ENCODE measurements around the gene CLTB.
"Not testable (repeated sequence)": the region's sequence is repeated elsewhere in the genome, so short reads cannot be mapped to it uniquely, and the experiment has no call there.

The CLTB gene

DNA sequence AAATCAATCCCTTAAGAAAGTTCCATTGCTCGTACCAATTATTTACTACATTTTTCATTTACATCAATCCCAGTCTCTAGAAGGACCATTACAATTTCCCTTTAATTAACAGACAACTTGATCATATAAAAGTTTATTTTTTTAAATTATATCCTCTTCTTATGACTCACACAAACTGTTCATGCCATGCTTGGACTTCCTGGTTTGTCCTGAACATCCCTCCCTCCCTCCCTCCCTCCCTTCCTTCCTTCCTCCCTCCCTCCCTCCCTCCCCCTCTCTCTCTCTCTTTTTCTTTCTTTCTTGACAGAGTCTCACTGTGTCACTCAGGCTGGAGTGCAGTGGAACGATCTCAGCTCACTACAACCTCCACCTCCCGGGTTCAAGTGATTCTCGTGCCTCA lies 11.6 kb upstream of the CLTB start:
- no peak for DNase-seq (ENCODE audit: low spot score)

DNA sequence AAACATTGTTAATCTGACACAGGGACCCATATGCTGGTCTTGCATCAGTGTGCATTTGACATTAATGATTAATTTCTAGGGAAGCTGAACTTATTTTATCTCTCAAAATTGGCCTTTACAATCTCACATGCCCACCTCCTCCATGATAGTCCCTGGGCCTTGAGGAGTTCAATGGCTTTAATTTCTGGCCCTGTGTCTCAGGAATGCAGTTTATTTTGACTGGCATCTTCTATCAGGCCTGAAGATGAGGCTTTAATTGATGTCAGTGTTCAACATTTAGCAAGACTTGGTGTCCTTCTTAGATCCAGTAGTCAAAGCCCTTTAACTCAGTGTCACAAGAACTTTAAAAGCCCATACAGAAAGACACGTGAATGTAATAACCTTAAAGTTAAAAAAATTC lies 10.5 kb upstream of the CLTB start:
- DNase-seq (ENCODE audit: low spot score): no peak

DNA sequence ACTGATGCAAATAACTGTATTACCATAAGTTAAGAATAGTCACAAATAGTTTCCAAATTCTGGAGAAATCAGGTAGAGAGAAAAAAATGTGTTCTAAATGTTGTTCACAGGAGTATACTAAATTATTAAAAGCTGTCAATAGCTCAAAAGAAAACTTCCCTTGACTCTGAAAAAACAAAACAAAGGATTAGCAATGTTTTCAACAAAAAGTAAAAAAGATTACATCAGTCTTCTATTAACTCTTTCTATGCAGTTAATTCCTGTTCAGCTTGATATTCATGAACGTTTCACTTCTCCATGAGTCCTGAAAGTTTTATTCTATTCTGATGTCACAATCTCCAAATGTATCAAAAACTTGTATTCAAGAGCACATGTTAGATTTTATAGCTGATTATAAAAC lies 9.5 kb upstream of the CLTB start:
- DNase-seq (ENCODE audit: low spot score): no peak

DNA sequence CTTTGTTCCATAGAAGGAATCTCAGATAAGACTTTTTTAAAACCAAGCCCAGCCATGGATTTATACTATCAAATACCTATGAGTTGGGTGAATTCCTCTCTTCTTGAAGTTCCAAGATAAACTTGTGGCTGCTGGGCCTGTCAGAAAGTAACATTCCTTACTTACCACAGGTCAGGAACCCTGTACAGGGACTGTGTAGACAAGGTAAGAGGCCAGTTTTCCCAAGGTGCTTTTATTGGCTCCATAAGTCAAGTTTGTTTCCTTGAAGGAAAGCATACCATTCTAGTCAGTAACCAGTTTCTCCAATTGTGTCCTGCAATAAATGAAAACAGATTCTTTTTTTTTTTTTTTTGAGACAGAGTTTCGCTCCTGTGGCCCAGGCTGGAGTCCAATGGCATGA lies 8.8 kb upstream of the CLTB start:
- DNase-seq (ENCODE audit: low spot score): no peak

DNA sequence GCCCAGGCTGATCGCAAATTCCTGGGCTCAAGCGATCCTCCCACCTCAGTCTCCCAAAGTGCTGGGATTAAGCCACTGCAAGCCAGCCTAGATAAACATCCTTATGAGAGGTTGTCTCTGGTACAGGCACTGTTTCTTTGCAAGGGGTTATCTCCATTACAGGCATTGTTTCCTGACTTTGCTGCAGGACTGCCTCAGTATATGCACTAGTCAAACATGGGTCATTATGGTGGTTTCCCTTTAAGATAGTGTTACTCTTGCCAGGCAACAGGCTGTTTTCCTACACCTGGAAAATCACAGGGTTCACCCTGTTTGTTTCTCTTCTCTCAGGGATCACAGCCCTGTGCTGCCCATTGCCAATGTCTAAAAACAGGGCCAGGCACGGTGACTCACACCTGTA lies 7.8 kb upstream of the CLTB start:
- DNase-seq (ENCODE audit: low spot score): no peak

DNA sequence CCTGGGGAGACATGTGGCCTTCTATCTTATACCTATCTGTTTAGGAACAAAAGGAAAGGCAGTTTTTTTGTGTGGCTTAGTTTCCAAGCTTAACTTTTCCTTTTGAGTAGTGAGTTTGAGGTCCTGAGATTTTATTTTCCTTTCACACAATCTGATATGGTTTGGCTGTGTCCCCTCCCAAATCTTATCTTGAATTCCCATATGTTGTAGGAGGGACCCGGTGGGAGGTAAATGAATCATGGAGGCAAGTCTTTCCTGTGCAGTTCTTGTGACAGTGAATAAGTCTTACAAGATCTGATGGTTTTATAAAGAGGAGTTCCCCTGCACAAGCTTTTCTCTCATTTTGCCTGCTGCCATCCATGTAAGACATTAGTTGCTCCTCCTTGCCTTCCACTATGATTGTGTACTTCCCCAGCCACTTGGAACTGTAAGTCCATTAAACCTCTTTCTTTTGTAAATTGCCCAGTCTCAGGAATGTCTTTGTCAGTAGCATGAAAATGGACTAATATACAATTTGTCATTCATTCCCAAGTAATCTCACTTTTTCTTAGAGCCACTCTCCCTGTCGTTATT lies 4.7 kb upstream of the CLTB start:
- DNase-seq (ENCODE audit: low spot score): no peak

DNA sequence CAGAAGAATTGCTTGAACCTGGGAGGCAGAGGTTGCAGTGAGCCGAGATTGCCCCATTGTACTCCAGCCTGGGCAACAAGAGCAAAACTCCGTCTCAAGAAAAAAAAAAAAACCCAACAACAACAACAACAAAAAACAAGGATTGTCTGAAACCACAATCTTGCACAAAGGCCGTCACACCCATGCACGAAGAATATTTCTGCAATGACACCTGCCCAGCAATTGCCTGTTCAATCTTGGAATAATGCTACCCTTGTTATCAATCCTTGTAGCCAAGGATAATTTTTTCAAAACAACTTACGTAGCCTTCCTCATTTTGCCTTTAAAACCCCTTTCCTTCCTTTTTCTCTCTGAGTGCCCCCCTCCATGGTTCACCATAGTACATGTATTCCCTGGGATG lies 3.7 kb upstream of the CLTB start:
- DNase-seq (ENCODE audit: low spot score): no peak

DNA sequence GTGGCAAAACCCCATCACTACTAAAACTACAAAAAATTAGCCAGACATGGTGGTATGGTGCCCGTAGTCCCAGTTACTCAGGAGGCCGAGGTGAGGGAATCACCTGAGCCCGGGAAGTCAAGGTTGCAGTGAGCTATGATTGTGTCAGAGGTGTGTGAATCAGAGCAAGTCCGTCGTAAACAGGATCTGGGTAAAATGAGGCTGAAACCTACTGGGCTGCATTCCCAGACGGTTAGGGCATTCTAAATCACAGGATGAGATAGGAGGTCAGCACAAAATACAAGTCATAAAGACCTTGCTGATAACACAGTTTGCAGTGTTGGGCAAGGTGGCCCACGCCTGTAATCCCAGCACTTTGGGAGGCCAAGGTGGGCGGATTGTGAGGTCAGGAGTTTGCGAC lies 1.9 kb upstream of the CLTB start:
- no peak for DNase-seq (ENCODE audit: low spot score)

DNA sequence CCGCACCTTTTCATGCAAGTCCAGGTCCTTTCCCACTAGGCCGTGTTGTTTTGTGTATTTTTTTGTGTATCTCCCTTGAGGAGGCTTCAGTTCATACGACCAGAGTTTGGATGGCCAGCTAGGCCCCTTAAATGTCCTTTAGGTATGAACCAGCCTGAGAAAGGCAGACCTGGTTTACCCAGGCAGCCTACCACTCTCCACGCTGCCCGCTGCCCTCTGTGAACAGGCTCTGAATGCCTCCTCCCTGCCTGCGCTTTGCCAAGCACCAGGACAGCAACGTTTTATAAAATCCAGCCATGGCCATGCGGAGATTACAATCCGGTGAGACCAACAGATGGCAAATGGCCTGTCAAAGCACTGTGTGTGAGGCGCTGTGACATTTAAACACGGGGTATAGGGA lies 626 bp upstream of the CLTB start:
- no peak for DNase-seq (ENCODE audit: low spot score)

DNA sequence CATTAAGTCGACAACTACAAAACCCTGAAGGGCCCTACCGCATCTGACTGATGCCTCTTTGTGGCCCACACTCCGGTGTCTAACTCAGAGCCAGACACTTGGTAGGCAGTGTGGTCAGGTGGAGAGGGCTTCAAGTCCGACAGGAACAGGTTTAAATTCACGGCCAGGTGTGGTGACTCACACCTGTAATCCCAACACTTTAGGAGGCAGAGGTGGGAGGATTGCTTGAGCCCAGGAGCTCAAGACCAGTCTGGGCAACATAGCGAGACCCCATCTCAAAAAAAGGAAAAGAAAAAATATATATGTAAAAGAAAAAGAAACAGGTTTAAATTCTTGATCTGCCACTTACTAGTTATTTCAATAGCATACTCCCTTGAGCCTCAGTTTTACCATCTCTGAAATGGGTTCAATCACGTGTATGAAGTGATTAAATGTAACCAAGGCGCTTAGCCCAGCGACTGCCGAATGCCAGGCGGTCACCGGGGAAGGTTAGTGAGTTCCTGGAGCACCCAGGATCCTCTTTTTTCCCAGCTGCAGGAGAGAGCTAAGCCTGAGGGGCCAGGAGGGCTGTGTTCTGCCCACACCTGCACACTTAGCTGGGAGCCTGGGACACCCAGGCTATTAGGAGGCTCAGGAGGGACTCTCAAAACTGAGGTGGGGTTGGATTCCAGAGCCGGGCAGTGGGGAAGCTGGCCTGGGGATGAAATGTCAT lies 943 bp downstream of the CLTB start:
- DNase-seq (ENCODE audit: low spot score): no peak

DNA sequence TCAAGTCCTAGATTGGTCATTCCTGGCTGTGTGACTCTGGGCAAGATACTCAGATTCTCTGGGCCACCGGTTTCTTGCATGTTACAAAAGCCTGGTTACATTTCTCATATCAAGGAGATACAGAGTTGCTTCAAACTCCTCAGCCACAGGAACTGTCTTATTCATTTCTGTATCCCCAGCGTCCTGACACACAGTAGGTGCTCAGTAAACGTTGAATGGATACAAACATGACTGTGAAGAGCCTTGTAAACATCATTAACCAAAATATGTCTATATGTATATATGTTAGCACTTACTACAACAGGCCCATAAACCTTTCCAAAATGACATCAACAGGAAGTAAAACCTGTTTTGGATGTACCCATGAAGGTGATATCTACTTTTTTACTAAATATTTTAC lies 1.6 kb downstream of the CLTB start:
- no peak for DNase-seq (ENCODE audit: low spot score)

DNA sequence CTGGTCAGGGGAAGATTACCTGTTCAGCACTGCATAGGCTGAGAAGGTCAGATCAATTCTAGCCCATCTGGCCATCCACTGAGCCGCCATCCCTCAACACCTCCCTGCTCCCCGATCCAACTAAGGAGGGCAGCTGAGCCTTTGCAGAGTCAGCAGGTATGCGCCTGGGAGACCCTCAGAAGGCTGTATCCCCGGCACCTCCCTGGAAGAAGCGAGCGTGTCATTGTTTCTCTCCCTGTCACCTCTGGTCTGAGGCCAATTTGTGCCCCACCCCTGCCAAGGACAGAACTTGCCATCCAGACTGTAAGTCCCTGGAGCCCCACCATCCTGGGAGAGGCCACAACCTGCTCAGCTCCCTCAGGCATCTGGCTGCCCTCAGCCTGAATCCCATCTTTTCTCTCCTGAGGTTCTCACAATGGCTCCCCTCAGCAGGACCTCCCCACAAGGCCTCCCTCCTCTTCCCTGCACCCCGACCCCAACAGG lies 2.6 kb downstream of the CLTB start:
- DNase-seq (ENCODE audit: low spot score): no peak

DNA sequence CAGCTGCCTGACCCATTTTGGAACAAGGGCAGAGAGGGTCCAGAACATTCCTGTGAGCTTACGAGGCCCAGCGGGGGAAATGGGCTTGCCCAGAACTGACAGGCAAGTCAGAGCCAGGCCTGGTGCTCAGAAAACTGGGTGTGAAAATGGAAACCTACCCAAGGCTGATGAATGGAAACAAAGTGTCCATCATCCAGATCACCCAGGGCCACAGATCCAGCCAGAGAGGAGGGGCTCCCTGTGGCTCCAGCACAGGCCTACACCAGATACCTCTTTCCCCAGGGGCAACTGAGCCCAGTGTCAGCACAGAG lies 3.1 kb downstream of the CLTB start:
- no peak for DNase-seq (ENCODE audit: low spot score)

DNA sequence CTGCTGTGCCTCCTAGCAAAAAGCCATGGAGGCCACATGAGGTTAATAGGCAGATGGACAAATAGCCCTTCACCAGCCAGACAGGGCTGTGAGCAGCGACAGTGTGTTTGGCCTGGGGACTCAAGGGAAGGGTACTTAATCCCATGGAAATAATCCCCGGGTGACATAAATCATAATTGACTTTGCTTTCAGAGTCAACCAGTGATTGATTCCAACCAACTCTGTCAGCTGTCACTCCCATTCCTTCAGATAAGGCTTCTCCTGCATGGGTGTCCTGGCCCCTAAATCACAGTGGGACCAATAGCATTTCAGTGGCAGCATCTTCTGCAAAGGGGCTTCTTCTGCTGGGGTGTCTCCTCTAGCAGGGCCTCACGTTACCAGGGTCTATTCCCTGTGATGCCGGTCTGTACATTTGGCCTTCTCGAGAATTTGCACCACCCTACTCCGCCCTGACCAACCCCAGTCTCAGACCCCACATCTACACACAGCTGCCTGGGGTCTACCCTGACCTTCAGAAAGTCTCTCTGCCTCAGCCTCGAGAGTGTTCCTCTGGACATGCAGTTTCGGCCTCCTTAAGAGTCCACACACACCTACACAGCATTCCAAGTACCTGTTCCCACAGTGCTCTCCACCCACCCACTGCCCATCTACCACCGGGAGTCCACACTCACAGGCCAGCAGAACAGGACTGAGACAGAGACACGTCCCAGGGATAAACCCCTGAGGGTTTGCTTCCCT lies 3.7 kb downstream of the CLTB start:
- no peak for DNase-seq (ENCODE audit: low spot score)

DNA sequence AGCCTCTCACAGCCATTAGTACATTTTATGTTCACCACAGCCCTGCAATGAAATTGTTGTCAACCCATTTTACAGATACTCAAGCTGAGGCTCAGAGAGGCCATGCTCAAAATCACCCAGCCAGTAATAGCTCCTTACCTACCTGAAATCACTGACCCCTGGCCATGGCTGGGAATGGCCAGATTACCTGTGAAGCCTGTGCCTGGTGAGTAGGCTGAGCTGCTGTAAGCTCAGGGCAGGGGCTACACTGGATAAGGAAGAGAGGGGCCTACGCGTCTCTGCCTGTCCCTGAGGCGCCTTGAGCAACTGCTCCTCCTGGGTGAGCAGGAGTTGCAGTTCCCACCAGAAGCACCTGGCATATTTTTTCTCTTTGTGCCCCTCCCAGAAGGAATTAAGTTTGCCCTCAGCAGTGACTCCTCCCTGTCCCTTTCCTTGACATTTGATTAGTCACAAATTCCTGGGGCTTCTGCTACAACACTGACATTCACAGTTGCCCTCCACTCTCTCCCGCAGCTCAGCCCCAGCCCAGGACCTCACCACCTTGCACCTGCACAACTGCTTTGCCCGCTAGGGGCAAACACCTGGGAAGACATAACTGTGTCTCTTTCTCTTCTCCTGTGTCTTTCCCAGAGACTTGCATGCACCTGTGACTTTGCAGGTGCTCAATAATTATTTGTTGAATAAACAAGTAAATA lies 5.7 kb downstream of the CLTB start:
- DNase-seq (ENCODE audit: low spot score): no peak

DNA sequence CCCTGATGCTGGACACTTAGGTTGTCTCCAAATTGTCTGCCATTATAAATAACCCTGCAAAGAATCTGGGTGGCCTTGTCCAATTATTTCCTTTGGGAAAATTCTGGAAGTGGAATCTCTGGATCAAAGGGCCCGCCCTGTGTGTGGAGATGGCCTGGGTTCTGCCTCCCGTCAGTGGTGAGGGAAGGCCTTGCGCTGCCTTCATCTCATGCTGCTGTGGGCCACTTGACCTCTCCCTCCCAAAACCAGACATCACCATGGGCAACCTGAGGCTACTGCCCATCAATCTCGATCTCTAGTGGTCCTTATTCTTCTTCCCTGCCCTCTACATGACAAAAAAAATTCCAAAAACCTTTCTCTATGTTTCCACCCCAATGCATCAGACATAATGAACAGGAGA lies 6.6 kb downstream of the CLTB start:
- DNase-seq (ENCODE audit: low spot score): no peak

DNA sequence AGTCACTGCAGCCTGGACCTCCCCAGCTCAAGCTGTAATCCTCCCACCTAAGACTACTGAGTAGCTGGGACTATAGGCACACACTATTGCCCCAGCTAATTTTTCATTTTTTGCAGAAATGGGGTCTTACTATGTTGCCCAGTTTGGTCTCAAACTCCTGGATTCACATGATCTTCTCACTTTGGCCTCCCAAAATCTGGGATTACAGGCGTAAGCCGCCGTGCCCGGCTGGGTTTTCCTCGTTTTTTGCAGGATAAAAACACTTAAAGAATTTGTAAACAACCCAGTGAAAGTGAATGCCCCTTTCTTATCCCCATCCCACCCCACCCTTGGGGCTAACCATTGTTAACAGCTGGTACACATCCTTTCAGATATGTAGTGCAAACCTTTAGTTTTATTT lies 7.7 kb downstream of the CLTB start:
- DNase-seq (ENCODE audit: low spot score): no peak

DNA sequence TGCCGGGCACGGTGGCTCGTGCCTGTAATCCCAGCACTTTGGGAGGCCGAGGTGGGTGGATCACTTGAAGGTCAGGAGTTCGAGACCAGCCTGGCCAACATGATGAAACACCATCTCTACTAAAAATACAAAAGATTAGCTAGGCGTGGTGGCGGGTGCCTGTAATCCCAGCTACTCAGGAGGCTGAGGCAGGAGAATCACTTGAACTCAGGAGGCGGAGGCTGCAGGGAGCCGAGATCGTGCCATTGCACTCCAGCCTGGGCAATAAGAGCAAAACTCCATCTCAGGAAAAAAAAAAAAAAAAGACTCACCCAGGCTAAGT lies 8.1 kb downstream of the CLTB start:
- not testable (repeated sequence) for DNase-seq (ENCODE audit: low spot score)

DNA sequence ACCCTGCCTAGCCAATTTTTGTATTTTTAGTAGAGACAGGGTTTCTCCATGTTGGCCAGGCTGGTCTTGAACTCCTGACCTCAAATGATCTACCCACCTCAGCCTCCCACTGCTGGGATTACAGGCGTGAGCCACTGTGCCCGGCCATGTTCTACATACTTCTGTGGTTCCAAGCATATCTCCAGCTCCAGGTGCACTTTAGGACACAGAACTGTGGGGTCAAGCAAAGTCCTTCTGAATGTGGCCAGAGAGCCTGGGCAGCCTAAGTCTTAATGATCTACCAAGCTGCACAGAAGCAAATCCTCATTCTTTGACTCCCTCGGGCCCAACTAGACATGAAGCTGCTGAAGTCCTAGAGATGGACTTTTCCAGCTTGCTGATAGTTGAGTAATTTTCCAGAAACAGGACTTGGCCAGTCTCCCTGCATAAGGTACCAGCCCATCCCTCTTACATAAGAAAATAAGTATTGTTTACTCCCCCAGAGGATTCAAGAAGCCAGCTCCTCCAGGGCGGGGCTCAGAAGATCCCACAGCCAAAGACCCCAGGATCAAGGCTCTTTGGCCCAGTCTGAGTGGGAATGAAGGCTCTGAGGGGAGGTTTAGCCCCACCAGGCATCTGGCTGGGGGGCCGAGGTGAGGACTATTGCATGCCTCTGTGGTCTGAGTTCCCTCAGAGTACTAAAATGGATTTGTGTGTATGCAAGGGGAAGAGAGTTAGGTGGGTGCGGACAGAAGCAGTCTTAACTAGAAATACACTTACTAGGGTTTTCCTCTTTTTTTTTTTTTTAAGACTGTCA lies 8.7 kb downstream of the CLTB start:
- no peak for DNase-seq (ENCODE audit: low spot score)

DNA sequence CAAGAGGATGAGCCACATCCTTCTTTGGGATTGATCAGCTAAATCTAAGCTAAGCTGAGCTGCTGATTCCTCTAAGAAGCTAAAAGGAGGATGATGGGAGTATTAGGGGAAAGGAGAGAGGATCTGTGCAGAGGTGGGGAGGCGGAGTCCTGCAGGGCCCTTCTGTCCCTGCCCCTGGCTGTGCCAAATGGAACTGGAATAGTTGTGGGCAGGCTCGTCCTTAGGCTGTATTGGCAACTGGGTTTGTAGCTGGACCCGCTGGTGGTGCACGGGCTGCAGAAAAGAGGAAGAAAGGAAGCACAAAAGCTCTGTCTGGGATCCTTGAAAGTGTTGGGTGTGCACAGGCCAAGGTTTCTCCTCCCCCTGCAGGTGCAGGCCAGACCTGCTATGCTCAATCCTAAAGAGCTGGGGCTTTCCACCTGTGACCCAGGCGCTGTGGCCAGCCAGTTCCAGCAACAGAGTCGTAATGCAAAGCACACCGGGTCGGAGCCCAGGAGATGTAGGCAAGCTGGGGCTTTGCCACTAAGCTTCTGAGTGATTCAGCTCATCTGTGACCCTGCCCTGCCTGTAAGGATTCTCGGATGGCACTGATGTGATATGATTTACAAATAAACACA lies 9.8 kb downstream of the CLTB start:
- DNase-seq (ENCODE audit: low spot score): no peak

DNA sequence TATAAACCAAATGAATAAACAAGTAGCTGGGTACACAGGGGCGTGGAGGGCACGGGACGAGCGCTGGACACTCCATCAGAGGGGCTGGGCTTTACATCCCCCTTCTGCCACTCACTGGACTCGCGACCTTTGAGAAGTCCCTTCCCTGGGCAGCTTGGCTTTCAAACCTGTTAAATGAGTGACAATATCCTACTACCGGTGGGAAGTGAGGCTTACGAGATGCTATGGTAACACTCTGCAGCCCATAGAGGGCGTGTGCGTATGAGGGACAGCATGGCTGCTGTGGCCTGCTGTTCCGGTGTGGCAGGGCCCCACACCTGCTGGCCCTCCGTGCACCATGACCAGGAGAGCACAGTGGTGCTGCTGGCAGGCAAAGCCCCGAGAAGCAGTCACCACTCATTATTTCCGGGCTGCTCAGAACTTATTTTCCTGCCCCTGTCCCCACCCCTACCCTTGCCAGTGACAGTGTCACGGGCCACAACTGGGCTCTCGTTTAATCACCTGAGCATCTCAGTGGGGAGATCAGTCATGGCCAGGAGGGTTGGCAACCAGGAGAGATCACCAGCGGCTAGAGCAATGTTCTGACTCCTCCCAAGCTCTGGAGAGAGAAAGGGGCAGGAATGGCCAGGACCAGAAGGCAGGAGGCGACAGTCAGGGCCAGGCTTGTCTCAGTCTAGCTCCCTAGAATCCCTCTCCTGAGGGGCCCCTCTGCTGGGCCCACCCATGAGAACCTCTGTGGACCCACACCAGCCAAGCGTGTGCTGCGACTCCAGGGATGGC lies 10.5 kb downstream of the CLTB start:
- no peak for DNase-seq (ENCODE audit: low spot score)
